ENCODE results near the gene IFT52. TPM values are rescaled to one million over a fixed set of nuclear protein-coding genes. Genes with fewer than 3 reads are reported as not detected.

IFT52 gene
- total and polyA plus RNA-seq, 2 of the 8 experiments (the other 6 are each of a cell fraction or from before 2014, with no cell fraction given), result 35.6 to 40.4 TPM

DNA sequence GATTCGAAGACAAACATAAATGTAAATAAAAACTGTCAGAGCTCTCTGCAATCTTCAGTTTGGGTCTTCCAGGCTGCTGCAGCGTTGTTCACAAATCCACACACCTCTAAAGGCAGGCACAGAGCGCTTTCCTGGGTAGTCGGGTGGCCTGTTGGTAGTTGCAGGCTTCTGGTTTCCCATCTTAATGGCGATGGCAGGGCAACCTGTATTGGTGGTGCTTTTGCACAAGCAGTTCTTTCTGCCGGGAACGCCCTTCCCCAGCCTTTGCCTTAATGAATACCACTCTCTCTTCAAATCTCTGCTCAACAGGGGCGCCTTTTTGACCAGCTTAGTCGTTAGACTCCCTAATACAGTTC, 723 bp upstream of the IFT52 start:
- 34% methylated on average over 9 of the region's 9 CpGs; no CpG with 5 or more reads in 1 of the 2 experiments for WGBS, 2 experiments (ENCODE audit: extremely low coverage in 1 of 2, insufficient coverage in 1 of 2, insufficient read length in 1 of 2, insufficient replicate concordance in 2 of 2, low coverage in 1 of 2, low lambda C conversion rate in 2 of 2, missing lambda C conversion rate in 1 of 2)
- Histone ChIP-seq H3K9me3 (ENCODE audit: insufficient read depth in 2 of 2, low read depth in 1 of 2, low read length in 1 of 2) (no peaks in the 10 kb centered on the region), H3K4ac (replicated peaks; ENCODE audit: insufficient read length, low read depth, low read length) (peak overlapping the region; percentile 29), H2BK5ac (ENCODE audit: low read depth, low read length) (0 out of 2 replicates have a peak overlapping the region, but pooled peaks have one; percentile 37), H3K23me2 (ENCODE audit: low read depth, low read length) (no peaks in the 10 kb centered on the region; the same call in 1 of the 2 replicates), H3K4me3 (ENCODE audit: extremely low read depth in 1 of 4, insufficient read depth in 2 of 4, low read depth in 3 of 4, low read length in 4 of 4) (peak overlapping the region; percentile 57 to 81 (median 74)), H2AFZ (ENCODE audit: low read length) (peak overlapping the region; percentile 92), H3K27me3 (replicated peaks in 1 of 4; ENCODE audit: control insufficient read depth in 3 of 4, extremely low read depth in 1 of 4, insufficient read depth in 3 of 4, low read length in 3 of 4) (no peaks in the 10 kb centered on the region), H3K79me1 (ENCODE audit: low read depth, low read length) (no peaks in the 10 kb centered on the region), H2BK15ac (ENCODE audit: low read length) (no peak overlapping the region), H3K27ac (ENCODE audit: low read depth, low read length) (peak overlapping the region; percentile 93; the same call in 1 of the 2 replicates), H3K14ac (ENCODE audit: insufficient read length) (no peak overlapping the region), H3K36me3 (ENCODE audit: control insufficient read depth in 2 of 4, insufficient read depth in 4 of 4, low read length in 3 of 4) (no peaks in the 10 kb centered on the region; a peak in 2 of 8 replicates), H2BK20ac (ENCODE audit: low read length) (no peak overlapping the region), H4K5ac (ENCODE audit: insufficient read length, low read depth, low read length) (peak overlapping the region; percentile 14), H4K8ac (ENCODE audit: extremely low read depth, insufficient read depth, low read length) (no peak overlapping the region), H2BK12ac (ENCODE audit: low read depth, low read length) (no peak overlapping the region), H4K20me1 (replicated peaks in 1 of 2; ENCODE audit: control insufficient read depth in 1 of 2, insufficient read depth in 2 of 2, low read length in 2 of 2) (no peaks in the 10 kb centered on the region), H4K91ac (replicated peaks; ENCODE audit: insufficient read length, low read length) (no peak overlapping the region), H3K4me2 (ENCODE audit: insufficient read depth in 1 of 2, low read depth in 2 of 2, low read length in 2 of 2) (peak overlapping the region; percentile 69 to 76), H3K23ac (ENCODE audit: insufficient read length) (no peak overlapping the region), H3K4me1 (replicated peaks in 1 of 4; ENCODE audit: control insufficient read depth in 3 of 4, insufficient read depth in 4 of 4, low read length in 3 of 4) (peaks cover 0 to 2% (median under 1%) of the 10 kb centered on the region in 4 experiments; a peak in 2 of 7 replicates), H3K56ac (replicated peaks; ENCODE audit: insufficient read length, low read depth, low read length) (peak overlapping the region; percentile 18), H3K18ac (ENCODE audit: extremely low read depth, low read length) (no peak overlapping the region), H3K9ac (replicated peaks in 1 of 4; ENCODE audit: extremely low read depth in 1 of 4, low read depth in 3 of 4, low read length in 3 of 4) (peak overlapping the region in 3 of 4 experiments; percentile 38 to 66 (median 44); a peak in 6 of 7 replicates), H2BK120ac (replicated peaks; ENCODE audit: low read depth, low read length) (no peak overlapping the region), H3K79me2 (ENCODE audit: control insufficient read depth in 1 of 2, insufficient read depth in 2 of 2, low read length in 2 of 2) (peaks cover 0 to 5% of the 10 kb centered on the region in 2 experiments; a peak in 2 of 4 replicates), H2AK5ac (ENCODE audit: low read depth, low read length) (no peak overlapping the region)
- ChIA-PET POLR2A (ENCODE audit: partially characterized antibody) (interaction anchor here (1.2 to 1.6 kb wide), 5 partner anchors 10 to 135 kb away, joined by 3 to 6 read pairs (median 4); no protein-coding TSS in a partner anchor), CTCF (ENCODE audit: partially characterized antibody) (interaction anchor here (0.9 to 1.6 kb wide), 3 partner anchors 54 to 141 kb away, joined by 3 to 4 read pairs (median 4); no protein-coding TSS in a partner anchor)
- DNase-seq (ENCODE audit: low read depth in 1 of 2, low spot score in 2 of 2), result peak in 1 of 2 experiments; percentile 50
- no peak for FAIRE-seq
- TF ChIP-seq, protein P1, sequence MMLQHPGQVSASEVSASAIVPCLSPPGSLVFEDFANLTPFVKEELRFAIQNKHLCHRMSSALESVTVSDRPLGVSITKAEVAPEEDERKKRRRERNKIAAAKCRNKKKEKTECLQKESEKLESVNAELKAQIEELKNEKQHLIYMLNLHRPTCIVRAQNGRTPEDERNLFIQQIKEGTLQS (IDR thresholded peaks at IDR 0.05; ENCODE audit: insufficient read depth, low read depth, low read length), result no peak
- TF ChIP-seq MAFK (IDR thresholded peaks at IDR 0.05; ENCODE audit: low read depth, low read length) (no peak), TAF1 (IDR thresholded peaks at IDR 0.05; ENCODE audit: low read depth, low read length) (no peak), ASH2L (IDR thresholded peaks at IDR 0.05; ENCODE audit: low read length) (no peak), KDM5A (IDR thresholded peaks at IDR 0.05; ENCODE audit: low read length) (no peak), GABPA (IDR thresholded peaks at IDR 0.05; ENCODE audit: borderline replicate concordance, insufficient read depth, low read length) (no peak), YY1 (IDR thresholded peaks at IDR 0.05; ENCODE audit: low read depth, low read length) (no peak), GTF2F1 (IDR thresholded peaks at IDR 0.05; ENCODE audit: borderline replicate concordance, low read depth, low read length) (no peak)
- TF ChIP-seq, protein P2, sequence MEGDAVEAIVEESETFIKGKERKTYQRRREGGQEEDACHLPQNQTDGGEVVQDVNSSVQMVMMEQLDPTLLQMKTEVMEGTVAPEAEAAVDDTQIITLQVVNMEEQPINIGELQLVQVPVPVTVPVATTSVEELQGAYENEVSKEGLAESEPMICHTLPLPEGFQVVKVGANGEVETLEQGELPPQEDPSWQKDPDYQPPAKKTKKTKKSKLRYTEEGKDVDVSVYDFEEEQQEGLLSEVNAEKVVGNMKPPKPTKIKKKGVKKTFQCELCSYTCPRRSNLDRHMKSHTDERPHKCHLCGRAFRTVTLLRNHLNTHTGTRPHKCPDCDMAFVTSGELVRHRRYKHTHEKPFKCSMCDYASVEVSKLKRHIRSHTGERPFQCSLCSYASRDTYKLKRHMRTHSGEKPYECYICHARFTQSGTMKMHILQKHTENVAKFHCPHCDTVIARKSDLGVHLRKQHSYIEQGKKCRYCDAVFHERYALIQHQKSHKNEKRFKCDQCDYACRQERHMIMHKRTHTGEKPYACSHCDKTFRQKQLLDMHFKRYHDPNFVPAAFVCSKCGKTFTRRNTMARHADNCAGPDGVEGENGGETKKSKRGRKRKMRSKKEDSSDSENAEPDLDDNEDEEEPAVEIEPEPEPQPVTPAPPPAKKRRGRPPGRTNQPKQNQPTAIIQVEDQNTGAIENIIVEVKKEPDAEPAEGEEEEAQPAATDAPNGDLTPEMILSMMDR (IDR thresholded peaks at IDR 0.05; ENCODE audit: control extremely low read depth in 1 of 3, insufficient read depth in 1 of 3, low read depth in 1 of 3, low read length in 3 of 3), result no peak

Data from H1 (cell line).